KOPT-K1 (cell line): ENCODE data around the gene KRTAP12-1.

ENCODE experiments used
- H3K27ac ChIP-seq: fragments of 200-600 bp; sonication (generic); 2 replicates; pipeline ENCODE4 v1.5.1; 2016; ENCODE audit warnings: antibody characterized with exemption, mild to moderate bottlenecking, low read depth, low read length; ENCODE audit not compliant: poor library complexity, severe bottlenecking
- H3K36me3 ChIP-seq: fragments of 200-600 bp; sonication (generic); 2 replicates; pipeline ENCODE4 v1.5.1; 2017; ENCODE audit warnings: antibody characterized with exemption, mild to moderate bottlenecking, low read length, moderate library complexity; ENCODE audit not compliant: insufficient read depth
- H3K9me3 ChIP-seq: fragments of 200-600 bp; sonication (generic); 2 replicates; pipeline ENCODE4 v1.5.1; 2017; ENCODE audit warnings: antibody characterized with exemption, low read length, mild to moderate bottlenecking; ENCODE audit not compliant: insufficient read depth, poor library complexity, severe bottlenecking

KRTAP12-1 gene

DNA sequence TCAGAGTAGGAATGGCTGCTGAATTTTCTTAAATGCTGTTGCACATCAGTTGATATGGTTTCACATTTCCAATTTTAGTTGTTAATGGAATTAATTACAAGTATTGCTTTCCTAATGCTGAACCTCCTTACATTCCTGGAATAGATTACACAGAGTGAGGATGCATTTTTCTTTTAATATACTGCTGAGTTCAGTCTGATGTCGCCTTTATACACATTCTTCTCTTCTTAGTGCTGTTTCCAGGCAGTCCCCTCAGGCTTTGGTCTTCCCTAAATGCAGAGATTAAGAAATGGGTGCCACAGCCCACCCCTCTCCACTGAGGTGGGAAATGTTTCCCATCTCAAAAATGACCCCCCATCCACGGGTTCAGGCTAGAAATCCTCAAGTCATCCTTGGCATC is 36.1 kb upstream of the KRTAP12-1 start:
- Histone ChIP-seq H3K36me3 (no peaks in the 10 kb centered on the region), H3K27ac (no peak overlapping the region), H3K9me3 (no peaks in the 10 kb centered on the region)

DNA sequence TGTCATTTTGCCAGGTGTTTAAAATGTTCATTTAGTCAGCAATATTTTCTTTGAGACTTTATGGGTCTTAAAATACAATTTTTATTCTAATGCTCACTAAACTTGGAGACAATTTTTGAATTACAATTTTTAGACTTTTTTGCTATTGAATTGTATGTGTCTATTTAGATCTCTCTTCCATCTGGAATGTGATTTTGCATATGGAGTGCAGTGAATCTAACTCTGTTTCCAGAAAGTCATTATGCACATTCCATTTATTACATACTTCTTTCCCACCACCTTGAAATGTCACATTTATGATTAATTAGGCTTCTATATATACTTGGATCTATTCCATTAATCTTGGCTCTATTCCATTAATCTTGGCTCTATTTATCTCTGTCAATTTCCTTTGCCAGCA is 35.0 kb upstream of the KRTAP12-1 start:
- no peaks in the 10 kb centered on the region for H3K36me3 ChIP-seq

DNA sequence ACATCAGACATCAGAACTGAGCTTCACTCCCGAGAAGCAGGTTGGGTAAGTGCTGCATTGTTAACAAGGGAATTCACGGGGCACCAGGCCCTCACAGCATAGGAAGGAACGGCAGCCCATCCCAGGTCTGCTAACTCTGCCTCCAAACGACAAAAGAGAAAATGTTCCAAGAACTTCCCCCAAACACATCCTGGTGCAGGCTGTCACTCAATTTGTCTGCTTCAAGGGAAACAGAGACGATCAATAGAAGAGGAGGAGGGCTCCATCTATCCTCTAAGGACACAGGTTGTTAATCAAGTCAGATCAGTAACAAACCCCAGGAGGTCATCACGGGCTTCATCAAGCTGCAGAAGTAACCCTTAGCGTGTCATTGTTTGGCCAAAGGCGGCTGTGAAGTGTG is 32.9 kb upstream of the KRTAP12-1 start:
- no peak overlapping the region for H3K27ac ChIP-seq
- no peaks in the 10 kb centered on the region for H3K9me3 ChIP-seq
- no peaks in the 10 kb centered on the region for H3K36me3 ChIP-seq

More for the DNA sequence above, 35.0 kb upstream of the KRTAP12-1 start:
- H3K9me3 ChIP-seq, result no peaks in the 10 kb centered on the region
- no peak overlapping the region for H3K27ac ChIP-seq

DNA sequence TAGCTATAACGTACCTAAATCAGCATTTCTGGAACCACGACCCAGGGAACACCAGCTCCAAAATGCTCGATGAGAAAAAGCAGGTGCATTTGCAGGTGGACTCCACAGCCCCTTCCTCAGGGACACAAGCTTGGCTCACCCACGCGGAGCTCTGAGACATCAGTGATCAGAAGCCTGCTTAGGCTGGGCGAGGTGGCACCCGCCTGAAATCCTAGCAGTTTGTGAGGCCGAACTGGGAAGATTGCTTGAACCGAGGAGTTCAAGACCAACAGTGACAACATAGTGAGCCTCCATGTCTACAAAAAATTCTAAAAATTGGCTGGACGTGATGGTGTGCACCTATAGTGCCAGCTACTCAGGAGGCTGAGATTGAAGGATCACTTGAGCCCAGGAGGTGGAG is 31.9 kb upstream of the KRTAP12-1 start:
- Histone ChIP-seq H3K9me3 (no peaks in the 10 kb centered on the region), H3K27ac (no peak overlapping the region), H3K36me3 (no peaks in the 10 kb centered on the region)

DNA sequence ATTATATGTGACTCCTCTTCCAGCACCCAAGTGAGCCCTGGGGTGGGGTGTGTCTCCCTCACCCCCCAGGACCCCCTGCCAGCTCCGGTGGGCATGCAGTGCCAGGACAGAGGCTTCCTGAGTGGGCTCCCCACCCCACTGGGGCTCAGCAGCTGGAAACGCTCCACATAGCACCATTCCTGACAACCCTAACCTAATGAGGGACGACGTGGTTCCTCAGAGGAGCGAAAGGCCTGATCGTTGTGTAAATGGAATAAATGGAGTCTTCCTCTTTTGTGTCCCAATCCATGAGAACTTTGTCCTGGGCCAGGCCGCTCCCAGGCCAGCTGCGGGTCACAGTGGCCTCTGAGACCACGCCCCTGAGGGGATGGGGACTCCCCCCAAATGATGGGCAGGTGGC is 31.2 kb upstream of the KRTAP12-1 start:
- Histone ChIP-seq H3K27ac (no peak overlapping the region), H3K9me3 (no peaks in the 10 kb centered on the region), H3K36me3 (no peaks in the 10 kb centered on the region)

DNA sequence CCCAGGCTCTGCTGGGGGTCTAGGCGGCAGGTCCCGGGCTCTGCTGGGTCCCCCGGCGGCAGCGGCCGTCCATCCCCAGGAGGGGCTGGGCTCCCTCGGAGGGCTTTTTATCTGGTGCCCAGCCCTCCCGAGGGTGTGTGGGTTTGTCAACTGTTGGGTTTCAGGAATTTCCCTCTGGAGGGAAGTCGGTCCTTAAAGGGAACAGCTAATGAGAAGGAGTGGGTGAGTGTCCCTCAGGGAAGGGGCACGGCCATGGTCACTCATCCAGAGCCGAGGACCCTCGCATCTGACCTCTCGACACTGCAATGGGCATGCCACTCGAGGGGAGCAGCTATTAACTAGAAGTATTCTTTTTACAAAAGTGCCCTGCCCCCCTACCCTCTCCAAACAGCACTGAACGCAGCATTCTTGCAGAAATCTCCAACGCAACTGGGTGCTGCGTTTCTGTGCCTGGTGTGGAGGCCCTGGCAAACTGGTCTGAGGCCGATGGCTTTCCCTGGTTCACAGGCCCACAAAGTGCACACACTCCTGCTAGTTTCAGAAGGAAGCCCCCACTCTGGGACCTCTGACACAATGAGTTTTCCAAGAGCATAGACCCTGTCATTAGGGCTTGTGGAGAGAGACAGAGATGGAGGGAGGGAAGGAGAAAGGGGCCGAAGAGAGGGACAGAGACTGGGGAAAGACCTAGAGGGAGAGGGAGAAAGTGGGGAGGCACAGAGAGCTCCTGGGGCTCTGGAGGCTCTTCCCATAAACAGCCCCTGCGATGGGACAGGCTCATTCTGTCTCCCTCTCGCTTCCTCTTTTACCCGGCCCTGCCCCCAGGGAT is 30.5 kb upstream of the KRTAP12-1 start:
- no peak overlapping the region for H3K27ac ChIP-seq
- H3K36me3 ChIP-seq, result no peaks in the 10 kb centered on the region
- H3K9me3 ChIP-seq, result no peaks in the 10 kb centered on the region

DNA sequence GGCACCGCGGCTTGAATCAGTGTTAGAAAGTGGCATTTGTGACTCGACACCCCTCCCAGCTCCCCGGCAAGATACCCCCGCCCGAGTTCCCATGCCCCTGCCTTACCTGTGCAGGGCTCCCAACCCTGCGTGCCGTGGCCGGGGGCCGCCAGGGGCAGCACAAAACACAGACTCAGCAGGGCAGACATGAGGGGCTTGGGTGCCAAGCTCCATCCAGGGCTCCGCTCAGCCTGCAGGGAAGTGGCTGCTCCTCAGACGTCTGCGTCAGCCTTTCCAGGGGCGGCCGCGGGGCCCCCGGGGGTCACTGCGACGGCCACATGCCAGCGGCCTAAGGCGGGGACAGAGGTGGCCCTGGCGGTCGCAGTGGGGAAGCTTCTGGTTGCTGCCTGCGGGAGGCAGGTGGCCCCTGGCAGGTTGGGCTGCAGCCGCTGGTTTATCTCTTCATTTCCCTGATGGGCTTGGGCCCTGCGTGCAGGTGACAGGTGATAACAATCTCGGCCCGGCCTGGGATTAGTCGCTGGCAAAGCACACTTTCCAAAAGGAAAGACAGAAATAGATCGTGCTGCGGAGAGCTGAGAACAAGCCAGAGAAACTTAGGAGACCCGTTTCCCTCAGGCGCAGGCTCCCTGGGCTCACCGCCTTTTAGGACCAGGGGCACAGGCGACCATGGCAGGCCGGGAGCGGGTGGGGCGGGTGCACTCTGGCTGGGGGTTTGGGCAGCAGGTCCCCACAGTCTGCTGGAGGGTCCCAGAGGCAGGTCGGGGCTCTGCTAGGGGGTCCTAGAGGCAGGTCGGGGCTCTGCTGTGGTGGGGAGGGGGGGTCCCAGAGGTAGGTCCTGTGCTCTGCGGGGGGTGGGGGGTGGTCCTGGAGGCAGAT is 29.6 kb upstream of the KRTAP12-1 start, which contains the start of gene TSPEAR:
Gene TSPEAR, minus strand, starts transcription at position 246 of the 876 bp plus-strand sequence. Its CDS starts 58 bp downstream, at position 188.
- Histone ChIP-seq H3K9me3 (peaks cover 3% of the 10 kb centered on the region), H3K27ac (no peak within 1 kb of the TSS), H3K36me3 (no peaks in the 10 kb centered on the region)

DNA sequence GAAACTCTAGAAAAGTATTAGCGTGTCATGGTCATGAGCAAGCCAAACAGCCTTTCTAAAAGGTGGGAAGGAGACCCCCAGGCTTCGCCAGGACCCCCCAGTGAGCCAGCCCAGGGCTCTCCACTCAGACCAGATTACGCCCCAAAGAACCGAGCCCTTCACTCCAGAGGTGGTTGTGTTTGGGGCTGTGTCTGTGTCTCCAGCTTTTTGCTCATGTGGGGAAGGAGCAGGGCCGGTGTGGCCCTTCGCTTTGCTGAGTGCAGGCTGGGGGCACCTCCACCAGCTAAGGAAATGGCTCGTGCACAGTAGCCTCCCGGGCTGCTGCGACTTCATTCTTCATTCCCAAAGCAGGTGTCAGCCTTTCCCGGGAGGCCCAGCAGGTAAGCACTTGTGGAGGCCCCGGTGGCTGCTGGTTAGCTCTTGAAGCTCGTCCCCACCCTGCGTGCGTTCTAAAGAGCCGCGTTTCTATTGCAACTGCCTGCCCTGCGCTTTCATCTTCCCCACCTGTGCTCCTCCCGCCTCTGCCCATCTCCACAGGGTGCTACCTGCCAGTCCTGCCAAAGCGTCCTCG is 28.9 kb upstream of the KRTAP12-1 start:
- no peaks in the 10 kb centered on the region for H3K36me3 ChIP-seq
- H3K9me3 ChIP-seq, result peaks cover 11% of the 10 kb centered on the region
- no peak overlapping the region for H3K27ac ChIP-seq

DNA sequence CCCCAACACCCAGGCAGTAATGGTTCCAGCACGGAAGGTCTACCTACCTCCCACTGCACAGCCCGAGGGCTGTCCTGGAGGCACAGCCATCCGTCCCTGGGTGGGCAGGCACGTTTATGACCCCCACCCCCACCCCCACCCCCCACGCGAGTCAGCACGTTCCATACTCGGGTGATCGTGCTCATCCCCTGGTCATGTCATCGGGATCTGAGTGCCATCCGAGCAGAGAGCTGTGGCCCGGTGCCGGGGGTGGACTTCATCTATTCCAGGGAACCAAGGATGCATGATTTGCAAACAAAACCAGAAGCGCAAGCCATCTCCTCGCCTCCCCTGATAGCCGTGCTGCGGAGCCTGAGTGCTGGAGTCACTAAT is 28.3 kb upstream of the KRTAP12-1 start:
- H3K36me3 ChIP-seq, result no peaks in the 10 kb centered on the region
- H3K27ac ChIP-seq, result no peak overlapping the region
- H3K9me3 ChIP-seq, result peaks cover 11% of the 10 kb centered on the region

DNA sequence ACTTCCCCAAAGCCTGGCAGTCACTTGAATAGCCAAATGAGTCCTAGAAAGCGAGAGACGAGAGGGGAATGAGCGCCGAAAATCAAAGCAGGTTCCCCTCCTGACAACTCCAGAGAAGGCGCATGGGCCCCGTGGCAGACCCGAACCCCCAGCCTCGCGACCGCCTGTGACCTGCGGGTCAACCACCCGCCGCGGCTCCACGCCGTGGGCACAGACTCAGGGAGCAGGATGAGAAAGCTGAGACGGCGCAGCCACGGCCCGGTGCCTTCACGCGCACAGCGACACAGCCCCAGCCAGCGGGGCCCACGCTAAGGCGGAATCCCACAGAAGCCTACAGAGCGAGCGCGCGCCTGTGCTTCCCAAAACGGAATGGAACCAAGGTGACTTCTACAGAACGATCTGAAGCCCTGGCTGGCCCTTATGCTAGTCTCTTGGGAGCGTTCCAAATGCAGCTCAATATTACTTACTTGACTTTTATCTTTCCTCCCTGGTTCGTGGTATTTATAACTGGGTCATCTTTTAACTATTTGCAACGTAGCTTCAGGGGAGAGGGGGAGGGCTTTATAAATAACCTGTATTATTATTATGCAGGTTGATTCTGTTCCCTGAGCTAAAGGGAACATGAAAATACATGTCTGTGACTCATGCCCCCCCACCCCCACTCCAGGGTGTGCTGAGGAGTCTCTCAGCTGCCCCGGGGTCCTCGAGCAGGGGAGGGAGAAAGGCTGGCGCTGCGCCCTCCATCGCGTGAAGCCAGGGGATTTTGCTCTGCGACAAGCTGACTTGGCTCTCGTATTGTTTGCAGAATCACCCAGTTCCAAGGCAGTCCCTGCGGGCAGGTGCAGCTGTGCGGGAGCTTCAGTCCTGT is 27.7 kb upstream of the KRTAP12-1 start:
- no peak overlapping the region for H3K27ac ChIP-seq
- H3K9me3 ChIP-seq, result peaks cover 11% of the 10 kb centered on the region
- H3K36me3 ChIP-seq, result no peaks in the 10 kb centered on the region

DNA sequence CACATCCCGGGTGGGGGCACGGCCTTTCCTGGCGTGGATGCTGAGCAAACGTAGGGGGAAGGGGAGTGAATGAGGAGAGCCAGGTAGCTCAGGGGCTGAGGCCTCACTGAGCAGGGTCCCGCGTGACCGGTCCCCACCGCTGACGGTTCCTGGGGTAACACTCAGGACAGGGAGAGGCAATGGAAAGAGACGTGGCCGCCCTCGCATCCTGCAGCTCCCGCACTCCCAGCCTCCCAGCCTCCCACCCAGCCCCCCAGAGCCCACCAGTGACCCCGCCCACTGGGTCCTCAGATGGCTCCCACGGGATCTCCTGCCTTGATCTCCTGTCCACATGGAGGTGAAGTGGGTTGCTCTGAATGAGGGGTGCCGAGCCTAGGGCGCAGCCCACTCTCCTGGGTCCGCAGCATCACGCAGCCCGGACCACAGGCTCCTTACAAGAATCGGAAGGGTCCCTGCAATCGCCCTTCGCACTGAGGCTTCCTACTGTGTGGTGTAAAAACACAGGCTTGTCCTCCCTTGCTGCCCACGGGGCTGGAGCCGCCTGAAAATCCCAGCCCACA is 27.0 kb upstream of the KRTAP12-1 start:
- peaks cover 11% of the 10 kb centered on the region for H3K9me3 ChIP-seq
- H3K27ac ChIP-seq, result no peak overlapping the region
- H3K36me3 ChIP-seq, result no peaks in the 10 kb centered on the region

DNA sequence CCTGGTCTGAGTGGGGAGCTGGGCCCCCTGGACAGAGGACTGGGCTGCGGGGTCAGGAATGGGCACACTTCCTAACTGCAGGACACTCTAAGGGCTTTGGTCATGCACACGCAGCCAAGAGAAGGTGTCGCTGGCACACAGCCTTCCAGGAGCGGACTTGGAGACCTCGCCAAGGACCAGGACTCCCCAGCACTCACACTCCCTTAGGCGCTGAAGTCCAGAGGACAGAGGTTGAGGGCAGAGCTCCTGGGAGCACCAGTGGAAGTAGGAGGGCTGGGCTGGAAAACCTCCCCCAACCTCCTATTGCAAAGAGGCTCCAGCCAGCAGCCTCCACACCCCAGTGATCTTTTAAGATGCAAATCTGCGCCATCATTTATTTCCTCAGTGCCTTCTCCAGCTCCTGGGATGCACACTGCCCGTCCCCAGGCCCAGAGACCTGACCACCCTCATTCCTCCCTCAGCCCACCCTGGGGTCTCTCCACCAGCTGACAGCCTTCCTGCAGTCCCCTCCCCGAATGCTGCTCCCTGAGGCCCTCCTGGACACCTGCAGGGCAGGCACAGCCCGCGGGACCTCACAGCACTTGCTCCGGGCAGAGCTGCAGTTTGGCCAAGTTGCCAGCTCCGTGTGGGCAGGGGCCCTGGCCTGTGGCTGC is 26.4 kb upstream of the KRTAP12-1 start:
- Histone ChIP-seq H3K9me3 (peaks cover 11% of the 10 kb centered on the region), H3K36me3 (no peaks in the 10 kb centered on the region), H3K27ac (no peak overlapping the region)

DNA sequence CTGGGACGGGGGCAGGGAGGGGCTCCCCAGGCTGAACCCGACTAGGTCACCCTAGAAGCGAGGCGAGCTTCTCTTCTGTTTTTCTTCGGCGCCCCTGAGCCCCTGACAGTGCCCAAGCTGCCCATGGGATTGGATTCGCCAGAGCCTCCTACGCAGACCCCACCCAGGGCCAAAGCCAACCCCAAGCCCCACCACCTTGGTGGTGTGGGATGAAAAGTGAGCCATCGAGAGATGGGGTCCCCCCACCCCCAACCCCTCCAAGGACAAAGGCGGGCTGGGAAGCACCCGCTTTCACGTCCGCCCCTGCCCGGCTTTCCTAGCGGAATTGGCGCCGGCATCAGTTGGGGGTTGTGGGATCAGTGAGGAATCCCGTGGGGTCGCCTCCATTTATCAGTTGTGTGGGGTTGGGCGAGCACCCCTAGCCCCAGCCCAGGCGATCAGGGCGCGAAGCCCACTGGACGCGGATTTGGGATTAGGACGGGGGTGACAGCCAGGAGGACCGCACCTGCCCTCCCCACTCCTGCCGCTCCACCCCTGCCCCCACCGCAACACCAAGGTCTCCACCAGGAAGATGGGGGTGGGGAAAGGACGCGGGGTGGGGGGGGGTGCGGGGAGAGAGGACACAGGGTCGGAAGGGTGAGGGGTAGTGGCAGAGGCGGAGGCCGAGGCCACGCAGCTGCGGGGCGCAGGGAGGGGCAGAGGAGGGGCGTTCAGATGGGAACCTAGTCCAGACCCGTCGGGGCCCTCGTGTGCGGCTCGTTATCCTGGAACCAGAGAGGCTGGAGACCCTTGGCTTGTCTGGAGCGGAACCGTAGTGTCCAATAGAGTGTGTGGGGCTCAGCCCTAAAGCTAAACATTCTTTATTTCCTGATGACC is 25.0 kb upstream of the KRTAP12-1 start:
- H3K36me3 ChIP-seq, result no peaks in the 10 kb centered on the region
- H3K9me3 ChIP-seq, result peaks cover 11% of the 10 kb centered on the region
- H3K27ac ChIP-seq, result no peak overlapping the region
